Activated CD4-positive, alpha-beta T cell treated with anti-CD3 and anti-CD28 coated beads for 36 hours (primary cell): ENCODE measurements around the gene PLEKHJ1. TPM values are rescaled to one million over a fixed set of nuclear protein-coding genes. Genes with fewer than 3 reads are reported as not detected.
"Not testable (repeated sequence)": the region's sequence is repeated elsewhere in the genome, so short reads cannot be mapped to it uniquely, and the experiment has no call there.

Experiments
- ATAC-seq: fragments of 200-7000 bp; cut with Tn5 transposase; one replicate; pipeline ENCODE4 v1.10.0; 2021; ENCODE audit warnings: mild to moderate bottlenecking, moderate library complexity
- CTCF ChIA-PET: fragments of 350-600 bp; sonication (Branson Sonifier 250); formaldehyde crosslinking; loops from one replicate; lab custom pipeline; 2021; ENCODE audit warnings: antibody characterized with exemption; lab: Charles Lee
- POLR2A ChIA-PET: fragments of 350-600 bp; sonication (Branson Sonifier 250); formaldehyde crosslinking; loops from one replicate; lab custom pipeline; 2021; ENCODE audit warnings: antibody characterized with exemption, inconsistent platforms; lab: Charles Lee
- DNase-seq: peaks from one replicate; pipeline ENCODE4 v3.0.0-alpha.2; 2020
- H3K27ac Mint-ChIP-seq: one replicate; pipeline ENCODE4 v1.8.0; 2021; ENCODE audit warnings: mixed read lengths
- H3K27me3 Mint-ChIP-seq: one replicate; pipeline ENCODE4 v1.8.0; 2021; ENCODE audit warnings: mixed read lengths
- H3K36me3 Mint-ChIP-seq: one replicate; pipeline ENCODE4 v1.8.0; 2021; ENCODE audit warnings: low read depth, mixed read lengths
- H3K4me1 Mint-ChIP-seq: one replicate; pipeline ENCODE4 v1.8.0; 2021; ENCODE audit warnings: mixed read lengths
- H3K4me3 Mint-ChIP-seq: one replicate; pipeline ENCODE4 v1.8.0; 2021; ENCODE audit warnings: mild to moderate bottlenecking, moderate library complexity, mixed read lengths
- H3K9me3 Mint-ChIP-seq: one replicate; pipeline ENCODE4 v1.8.0; 2021; ENCODE audit warnings: low read depth, mixed read lengths
- intact Hi-C, 2 experiments: fragments of 100-400 bp; cut with DNase I in 1 of 2; cut with micrococcal nuclease in 1 of 2; formaldehyde crosslinking; loops; one replicate each; pipeline versions ENCODE4 v1.14.2 to v1.15.1; 2022 to 2024; cut with DNase I, micrococcal nuclease
- total RNA-seq, 2 experiments: library from RNA; stranded (reverse); gene quantifications; one replicate each; pipeline ENCODE4 v1.2.3, GENCODE V29; 2021

The PLEKHJ1 gene, protein sequence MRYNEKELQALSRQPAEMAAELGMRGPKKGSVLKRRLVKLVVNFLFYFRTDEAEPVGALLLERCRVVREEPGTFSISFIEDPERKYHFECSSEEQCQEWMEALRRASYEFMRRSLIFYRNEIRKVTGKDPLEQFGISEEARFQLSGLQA
- 10 to 100 TPM; 38.4 to 61.8 TPM for total RNA-seq

DNA sequence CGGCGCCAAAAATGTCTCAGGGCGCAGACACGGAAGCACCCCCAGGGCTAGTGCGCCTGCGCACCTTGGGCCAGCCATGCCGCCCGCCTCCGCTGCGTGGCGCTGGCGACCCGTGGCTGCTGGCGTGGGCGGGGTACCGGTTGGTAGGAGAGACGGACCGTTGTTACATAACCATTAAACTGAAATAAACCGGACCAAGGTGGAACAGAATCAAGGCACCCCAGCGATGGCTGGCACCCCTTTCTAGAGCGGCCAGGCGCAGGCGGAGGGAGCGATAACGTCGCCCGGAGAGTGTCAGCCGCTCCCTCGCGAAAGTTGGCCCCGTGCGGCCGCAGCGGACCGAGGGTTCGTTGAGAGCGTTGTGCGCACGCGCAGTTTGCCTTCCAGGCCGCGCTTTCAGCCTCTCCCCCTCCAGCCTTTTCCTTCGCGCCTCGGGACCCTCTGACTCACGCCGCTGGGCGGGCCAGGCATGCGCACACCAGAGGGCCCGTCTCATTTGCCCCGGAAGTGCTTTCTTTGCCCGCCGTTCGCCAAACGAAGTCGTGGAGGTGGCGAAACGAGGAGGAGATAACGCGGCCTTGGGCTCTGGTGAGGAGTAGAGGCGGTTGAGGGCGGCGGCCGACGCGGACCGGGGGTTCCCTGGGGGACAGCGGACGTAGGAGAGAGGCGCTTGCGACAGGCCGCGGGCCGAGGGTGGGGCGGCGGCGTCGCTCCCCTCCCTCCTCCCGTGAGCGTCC lies at the start of gene PLEKHJ1, which contains the start of gene SF3A2:
PLEKHJ1 (minus strand) TSS at position 16 of the 737 bp plus-strand sequence. CDS start 81 bp downstream, outside the sequence.
SF3A2 (plus strand) TSS at position 511 of the 737 bp plus-strand sequence. CDS start 6,595 bp downstream, outside the sequence.
- intact Hi-C loops: loop anchor here (1.0 to 10.0 kb wide), 24 partner anchors 22 to 949 kb away; partner anchors contain the start of genes AP3D1 (in 2 of the 2), ADAT3 (in 1 of the 2), CSNK1G2 (in 1 of the 2) and DAZAP1 (in 1 of the 2)
- CTCF ChIA-PET: interaction anchor here (0.6 to 4.5 kb wide), 5 partner anchors 18 to 156 kb away, joined by 3 to 52 read pairs (median 6); no protein-coding TSS in a partner anchor
- peak within 1 kb of the TSS; percentile 97 for H3K27ac Mint-ChIP-seq
- H3K4me3 Mint-ChIP-seq: peak within 1 kb of the TSS; percentile 94
- peaks cover 52% of the 10 kb centered on the region for H3K4me1 Mint-ChIP-seq
- H3K36me3 Mint-ChIP-seq: peaks cover 62% of the 10 kb centered on the region
- H3K9me3 Mint-ChIP-seq: no peaks in the 10 kb centered on the region
- peak; percentile 87 for ATAC-seq
- no peaks in the 10 kb centered on the region for H3K27me3 Mint-ChIP-seq
- peak; percentile 99 for DNase-seq
- POLR2A ChIA-PET: interaction anchor here (0.9 to 1.7 kb wide), 3 partner anchors 13 to 36 kb away, joined by 3 to 4 read pairs (median 4); no protein-coding TSS in a partner anchor

DNA sequence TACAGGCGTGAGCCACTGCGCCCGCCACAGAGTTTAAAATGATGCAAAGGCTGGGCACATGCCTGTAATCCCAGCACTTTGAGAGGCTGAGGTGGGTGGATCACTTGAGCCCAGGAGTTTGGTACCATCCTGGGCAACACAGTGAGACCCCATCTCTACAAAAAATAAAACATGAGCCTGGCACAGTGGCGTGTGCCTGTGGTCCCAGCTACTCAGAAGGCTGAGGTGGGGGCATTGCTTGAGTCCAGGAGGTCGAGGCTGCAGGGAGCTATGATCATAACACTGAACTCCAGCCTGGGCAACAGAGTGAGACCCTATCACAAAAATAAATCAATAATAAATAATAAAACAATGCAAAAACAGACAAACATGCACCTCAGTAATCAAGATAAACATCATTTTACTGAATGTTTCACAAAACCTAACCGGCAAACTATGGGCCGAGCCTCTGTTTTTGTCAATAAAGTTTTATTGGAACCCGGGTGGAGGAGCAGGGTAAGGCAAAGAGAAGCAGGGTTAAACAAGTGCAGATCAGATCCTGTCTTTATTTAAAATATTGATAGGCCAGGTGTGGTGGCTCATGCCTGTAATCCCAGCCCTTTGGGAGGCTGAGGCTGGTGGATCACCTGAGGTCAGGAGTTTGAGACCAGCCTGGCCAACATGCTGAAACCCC lies 47.8 kb upstream of the PLEKHJ1 start:
- Mint-ChIP-seq H3K27ac (no peak overlapping the region), H3K4me1 (peaks cover 16% of the 10 kb centered on the region), H3K27me3 (peaks cover 3% of the 10 kb centered on the region), H3K36me3 (no peaks in the 10 kb centered on the region), H3K9me3 (no peaks in the 10 kb centered on the region), H3K4me3 (no peak overlapping the region)
- DNase-seq (no peak), ATAC-seq (no peak)
- intact Hi-C loops: no loop called here
- POLR2A ChIA-PET: no interaction called here
- CTCF ChIA-PET: no interaction called here

DNA sequence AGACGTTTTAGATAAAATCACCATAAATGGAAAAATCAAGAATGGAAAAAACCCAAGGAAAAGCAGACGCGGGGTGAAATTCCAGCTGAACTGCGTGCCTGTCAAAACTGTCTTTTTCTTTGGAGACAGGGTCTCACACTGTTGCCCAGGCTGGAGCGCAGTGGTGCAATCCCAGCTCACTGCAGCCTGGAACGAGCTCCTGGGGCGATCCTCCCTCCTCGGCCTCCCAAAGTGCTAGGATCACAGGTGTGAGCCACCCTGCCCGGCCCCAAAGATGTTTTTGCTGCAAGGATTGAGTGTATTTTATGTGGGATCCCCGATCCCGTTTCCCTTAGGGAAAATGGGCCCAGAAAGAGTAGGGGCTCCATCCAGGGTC lies 46.7 kb upstream of the PLEKHJ1 start:
- intact Hi-C loops: no loop called here
- CTCF ChIA-PET: interaction anchor here (0.6 kb wide), 1 partner anchor 45 kb away, joined by 3 read pairs; no protein-coding TSS in a partner anchor
- POLR2A ChIA-PET: no interaction called here

DNA sequence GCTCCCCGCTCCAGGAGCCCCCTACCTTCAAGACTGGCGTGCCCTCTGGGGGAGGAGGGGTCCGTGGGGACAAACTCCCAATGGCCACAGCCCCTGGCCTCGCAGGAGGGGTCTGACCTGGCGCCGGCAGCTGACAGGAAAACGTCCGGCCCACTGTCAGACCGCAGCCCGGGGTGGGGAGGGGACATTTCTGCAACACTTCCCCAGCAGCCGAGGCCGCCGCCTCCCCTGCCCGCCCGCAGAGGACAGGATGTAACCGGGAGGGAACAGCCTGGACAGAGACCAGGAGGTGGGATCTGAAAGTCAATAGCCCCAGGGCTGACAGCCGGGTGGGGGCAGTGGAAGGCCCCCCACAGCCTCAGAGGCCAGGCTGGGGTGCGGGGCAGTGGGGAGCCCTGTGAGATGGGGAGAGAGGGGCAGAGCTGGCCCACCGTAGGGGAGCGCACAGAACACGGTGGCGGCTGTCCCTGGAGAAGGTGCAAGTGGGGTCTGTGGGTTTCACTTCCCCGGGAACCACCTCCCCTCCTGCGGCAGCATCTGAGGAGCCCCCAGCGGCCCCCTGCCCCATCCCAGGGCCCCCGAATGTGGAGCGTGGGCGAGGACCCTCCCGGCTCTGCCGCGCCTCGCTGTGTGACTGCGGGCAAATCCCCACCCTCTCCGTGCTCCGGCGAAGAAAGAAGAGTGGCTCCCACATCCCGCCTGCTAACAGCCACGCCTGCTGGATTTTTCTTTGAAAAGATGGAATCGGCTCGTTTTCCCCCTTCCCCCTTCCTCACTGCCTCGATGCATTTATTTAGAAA lies 46.1 kb upstream of the PLEKHJ1 start, which contains the start of gene PEAK3:
PEAK3 (minus strand) TSS at position 114 of the 800 bp plus-strand sequence. CDS start 1,244 bp downstream, outside the sequence.
- intact Hi-C loops: no loop called here
- Mint-ChIP-seq H3K27ac (no peak within 1 kb of the TSS), H3K4me1 (peaks cover 12% of the 10 kb centered on the region), H3K4me3 (no peak within 1 kb of the TSS), H3K9me3 (no peaks in the 10 kb centered on the region), H3K36me3 (no peaks in the 10 kb centered on the region), H3K27me3 (no peaks in the 10 kb centered on the region)
- DNase-seq: peak; percentile 56
- ChIA-PET POLR2A (no interaction called here), CTCF (interaction anchor here (0.6 kb wide), 1 partner anchor 45 kb away, joined by 3 read pairs; no protein-coding TSS in a partner anchor)
- peak; percentile 40 for ATAC-seq

More for the DNA sequence above, 46.7 kb upstream of the PLEKHJ1 start:
- Mint-ChIP-seq H3K9me3 (no peaks in the 10 kb centered on the region), H3K36me3 (no peaks in the 10 kb centered on the region), H3K4me1 (peaks cover 12% of the 10 kb centered on the region), H3K27me3 (no peaks in the 10 kb centered on the region), H3K27ac (no peak overlapping the region), H3K4me3 (no peak overlapping the region)
- ATAC-seq: no peak
- DNase-seq: no peak

DNA sequence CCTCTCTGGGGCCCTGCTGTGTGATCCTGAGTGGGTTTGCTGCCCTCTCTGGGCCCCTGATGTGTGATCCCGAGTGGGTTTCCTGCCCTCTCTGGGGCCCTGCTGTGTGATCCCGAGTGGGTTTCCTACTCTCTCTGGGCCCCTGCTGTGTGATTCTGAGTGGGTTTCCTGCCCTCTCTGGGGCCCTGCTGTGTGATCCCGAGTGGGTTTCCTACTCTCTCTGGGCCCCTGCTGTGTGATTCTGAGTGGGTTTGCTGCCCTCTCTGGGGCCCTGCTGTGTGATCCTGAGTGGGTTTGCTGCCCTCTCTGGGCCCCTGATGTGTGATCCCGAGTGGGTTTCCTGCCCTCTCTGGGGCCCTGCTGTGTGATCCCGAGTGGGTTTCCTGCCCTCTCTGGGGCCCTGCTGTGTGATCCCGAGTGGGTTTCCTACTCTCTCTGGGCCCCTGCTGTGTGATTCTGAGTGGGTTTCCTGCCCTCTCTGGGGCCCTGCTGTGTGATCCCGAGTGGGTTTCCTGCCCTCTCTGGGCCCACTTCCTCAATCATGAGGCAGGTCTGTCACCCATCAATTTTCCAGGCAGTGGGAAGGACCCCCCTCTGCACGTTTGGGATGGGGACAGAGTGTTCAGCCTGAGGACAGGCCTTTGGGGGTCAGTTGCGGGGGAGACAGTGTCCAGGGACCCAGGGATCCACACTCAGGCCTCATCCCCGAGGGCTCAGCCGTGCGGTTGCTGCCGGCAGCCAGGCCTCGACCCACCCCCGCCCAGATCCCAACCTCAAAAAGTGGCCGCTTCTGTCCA lies 45.3 kb upstream of the PLEKHJ1 start:
- POLR2A ChIA-PET, H3K4me3 Mint-ChIP-seq, CTCF ChIA-PET, intact Hi-C loops, H3K36me3 Mint-ChIP-seq, ATAC-seq, H3K9me3 Mint-ChIP-seq, DNase-seq, H3K27me3 Mint-ChIP-seq, H3K27ac Mint-ChIP-seq: not testable (repeated sequence)
- peaks cover 12% of the 10 kb centered on the region for H3K4me1 Mint-ChIP-seq

DNA sequence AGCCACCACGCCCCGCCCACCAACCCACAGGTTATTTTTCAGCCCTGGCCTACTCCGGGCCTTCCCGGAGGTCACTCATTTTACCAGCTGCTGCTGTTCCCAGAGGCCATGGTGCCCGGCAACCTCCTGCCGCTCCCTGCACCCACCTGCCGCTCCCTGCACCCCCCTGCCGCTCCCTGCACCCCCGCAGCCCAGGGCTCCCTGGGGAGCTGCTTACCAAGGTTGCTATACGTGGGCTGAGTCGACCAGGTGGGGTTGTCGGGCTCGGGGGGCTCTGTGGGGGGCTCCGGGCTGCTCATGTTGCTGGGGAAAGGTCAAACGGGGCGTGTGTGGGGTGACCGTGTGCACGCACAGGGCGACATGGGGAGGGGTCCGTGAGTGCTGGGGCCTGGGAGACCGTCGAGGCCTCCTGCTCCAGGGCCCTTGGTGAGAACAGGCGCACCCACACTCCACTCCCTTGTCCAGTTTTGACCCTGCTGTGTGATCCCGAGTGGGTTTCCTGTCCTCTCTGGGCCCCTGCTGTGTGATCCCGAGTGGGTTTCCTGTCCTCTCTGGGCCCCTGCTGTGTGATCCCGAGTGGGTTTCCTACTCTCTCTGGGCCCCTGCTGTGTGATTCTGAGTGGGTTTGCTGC lies 44.6 kb upstream of the PLEKHJ1 start:
- Mint-ChIP-seq H3K4me1 (peaks cover 12% of the 10 kb centered on the region), H3K36me3 (peaks cover 4% of the 10 kb centered on the region), H3K9me3 (no peaks in the 10 kb centered on the region), H3K27me3 (no peaks in the 10 kb centered on the region), H3K4me3 (no peak overlapping the region), H3K27ac (no peak overlapping the region)
- CTCF ChIA-PET: no interaction called here
- POLR2A ChIA-PET: no interaction called here
- DNase-seq (no peak), ATAC-seq (no peak)
- intact Hi-C loops: no loop called here

DNA sequence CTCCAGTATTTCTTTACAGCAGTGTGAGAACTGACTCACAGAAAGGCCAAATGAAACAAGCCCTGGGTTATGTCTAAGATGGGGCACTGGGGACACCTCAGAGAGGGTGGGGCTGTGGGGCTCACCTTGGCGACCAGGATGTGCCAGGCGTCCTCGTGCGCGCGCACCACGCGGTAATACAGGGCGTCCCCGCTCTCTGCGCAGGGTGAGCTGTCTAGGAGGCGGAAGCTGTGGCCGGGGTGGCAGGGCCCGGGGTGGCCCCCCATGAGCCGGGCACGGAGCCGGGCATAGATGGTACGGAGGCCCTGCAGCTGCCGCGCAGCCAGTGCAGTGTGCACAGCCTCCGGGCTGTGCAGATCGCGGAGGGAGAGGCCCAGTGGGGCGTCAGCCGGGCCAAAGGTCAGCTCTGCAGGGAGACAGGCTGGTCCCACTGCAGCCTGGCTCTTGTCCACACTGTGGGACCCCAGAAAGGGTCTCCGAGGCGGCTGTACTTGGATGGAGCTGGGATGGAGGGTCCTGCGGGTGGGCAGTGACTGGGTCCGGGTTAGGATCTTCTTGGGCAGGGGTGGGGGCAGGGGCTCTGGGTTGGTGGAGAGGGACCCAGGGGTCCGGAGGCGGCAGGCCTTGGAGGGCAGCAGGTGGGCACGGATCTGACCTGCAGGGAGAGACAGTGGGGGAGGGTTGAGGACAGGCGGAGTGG lies 42.5 kb upstream of the PLEKHJ1 start:
- H3K4me3 Mint-ChIP-seq: no peak overlapping the region
- peaks cover 24% of the 10 kb centered on the region for H3K4me1 Mint-ChIP-seq
- DNase-seq (no peak), ATAC-seq (no peak)
- intact Hi-C loops: loop anchor here in 1 of 2 experiments (10.0 kb wide), 1 partner anchor 116 kb away; no protein-coding TSS in a partner anchor
- no peaks in the 10 kb centered on the region for H3K27me3 Mint-ChIP-seq
- CTCF ChIA-PET: interaction anchor here (0.8 kb wide), 1 partner anchor 39 kb away, joined by 4 read pairs; no protein-coding TSS in a partner anchor
- no peak overlapping the region for H3K27ac Mint-ChIP-seq
- H3K36me3 Mint-ChIP-seq: peaks cover 16% of the 10 kb centered on the region
- POLR2A ChIA-PET: interaction anchor here (2.8 kb wide), 1 partner anchor 10 kb away, joined by 18 read pairs; no protein-coding TSS in a partner anchor
- H3K9me3 Mint-ChIP-seq: no peaks in the 10 kb centered on the region

DNA sequence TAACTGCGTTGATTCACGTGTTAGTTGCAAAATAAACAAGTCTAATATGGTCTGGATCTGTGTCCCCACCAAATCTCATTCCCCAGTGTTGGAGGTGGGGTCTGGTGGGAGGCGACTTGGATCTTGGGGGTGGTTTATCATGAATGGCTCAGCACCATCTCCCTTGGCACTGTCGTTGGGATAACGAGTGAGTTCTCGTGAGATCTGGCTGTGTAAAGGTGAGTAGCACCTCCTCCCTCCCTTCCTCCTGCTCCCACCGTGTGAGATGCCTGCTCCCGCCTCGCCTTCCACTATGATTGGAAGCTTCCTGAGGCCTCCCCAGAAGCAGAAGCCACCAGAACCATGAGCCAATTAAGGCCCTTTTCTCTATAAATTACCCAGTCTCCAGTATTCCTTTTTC lies 41.0 kb upstream of the PLEKHJ1 start:
- H3K27ac Mint-ChIP-seq: no peak overlapping the region
- H3K4me3 Mint-ChIP-seq: no peak overlapping the region
- peaks cover 27% of the 10 kb centered on the region for H3K36me3 Mint-ChIP-seq
- no peak for ATAC-seq
- ChIA-PET POLR2A (interaction anchor here (0.6 to 2.8 kb wide), 3 partner anchors 11 to 865 kb away, joined by 3 to 18 read pairs (median 3); no protein-coding TSS in a partner anchor), CTCF (interaction anchor here (0.6 to 1.0 kb wide), 3 partner anchors 11 to 386 kb away, joined by 3 to 4 read pairs (median 3); no protein-coding TSS in a partner anchor)
- H3K9me3 Mint-ChIP-seq: no peaks in the 10 kb centered on the region
- DNase-seq: no peak
- no peaks in the 10 kb centered on the region for H3K27me3 Mint-ChIP-seq
- H3K4me1 Mint-ChIP-seq: peaks cover 26% of the 10 kb centered on the region
- intact Hi-C loops: loop anchor here in 1 of 2 experiments (10.0 kb wide), 1 partner anchor 118 kb away; no protein-coding TSS in a partner anchor

DNA sequence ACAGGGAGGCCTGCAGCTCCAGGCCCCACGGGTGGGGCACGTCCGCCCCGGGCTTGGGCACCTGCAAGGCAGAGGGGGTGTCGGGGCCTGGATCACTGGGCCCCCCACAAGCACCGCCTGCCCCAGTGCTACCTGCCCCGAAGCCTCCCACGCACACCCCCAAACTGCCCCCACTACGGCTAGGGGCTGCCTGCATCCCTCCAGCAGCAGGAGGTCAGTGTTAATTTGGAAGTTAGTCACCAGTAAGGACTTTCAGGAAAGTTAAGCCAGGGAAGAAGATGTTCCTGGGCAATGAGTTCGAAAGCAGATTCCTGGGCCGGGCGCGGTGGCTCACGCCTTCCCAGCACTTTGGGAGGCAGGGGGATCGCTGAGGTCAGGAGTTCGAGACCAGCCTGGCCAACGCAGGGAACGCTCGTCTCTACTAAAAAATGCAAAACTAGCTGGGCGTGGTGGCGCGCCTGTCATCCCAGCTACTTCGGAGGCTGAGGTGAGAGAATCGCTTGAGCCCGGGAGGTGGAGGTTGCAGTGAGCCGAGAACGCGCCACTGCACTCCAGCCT lies 40.4 kb upstream of the PLEKHJ1 start:
- intact Hi-C loops: loop anchor here in 1 of 2 experiments (10.0 kb wide), 1 partner anchor 118 kb away; no protein-coding TSS in a partner anchor
- H3K27ac Mint-ChIP-seq: no peak overlapping the region

More for the DNA sequence above, 40.4 kb upstream of the PLEKHJ1 start:
- Mint-ChIP-seq H3K27me3 (no peaks in the 10 kb centered on the region), H3K9me3 (no peaks in the 10 kb centered on the region), H3K4me1 (peaks cover 23% of the 10 kb centered on the region), H3K4me3 (no peak overlapping the region), H3K36me3 (peaks cover 31% of the 10 kb centered on the region)
- ATAC-seq: no peak
- ChIA-PET POLR2A (interaction anchor here (0.6 to 2.8 kb wide), 3 partner anchors 12 to 865 kb away, joined by 3 to 18 read pairs (median 3); no protein-coding TSS in a partner anchor), CTCF (interaction anchor here (0.6 to 1.0 kb wide), 3 partner anchors 11 to 386 kb away, joined by 3 to 4 read pairs (median 3); no protein-coding TSS in a partner anchor)
- no peak for DNase-seq
